Thyroid gland (tissue), 4 donors: ENCODE measurements around the gene ANKFY1. TPM values are rescaled to one million over a fixed set of nuclear protein-coding genes. Genes with fewer than 3 reads are reported as not detected.

ENCODE experiments used
- DNase-seq, 2 donors: peaks; one replicate each; pipeline ENCODE4 v3.0.0-alpha.2; 2019
- H3K27ac ChIP-seq, 3 donors: fragments of 200-600 bp; sonication (generic); 1 replicate in 2 of 3; 2 replicates in 1 of 3; pipeline ENCODE4 v1.5.1; 2016 to 2019; ENCODE audit warnings: mild to moderate bottlenecking in 1 of 3, moderate library complexity in 1 of 3
- H3K27me3 ChIP-seq: fragments of 200-600 bp; sonication (generic); one replicate; pipeline ENCODE4 v1.5.1; 2019
- H3K36me3 ChIP-seq, 2 donors: fragments of 200-600 bp; sonication (generic); one replicate each; pipeline ENCODE4 v1.5.1; 2016 to 2019
- H3K4me1 ChIP-seq, 2 donors: fragments of 200-600 bp; sonication (generic); one replicate each; pipeline ENCODE4 v1.5.1; 2017 to 2019
- H3K4me3 ChIP-seq, 3 donors: fragments of 200-600 bp; sonication (generic); replicated peaks in 1 of 3; 1 replicate in 2 of 3; 2 replicates in 1 of 3; pipeline ENCODE4 v1.5.1; 2016; ENCODE audit warnings: mild to moderate bottlenecking in 1 of 3
- H3K9me3 ChIP-seq: fragments of 200-600 bp; sonication (generic); one replicate; pipeline ENCODE4 v1.5.1; 2017
- CTCF ChIP-seq, 6 experiments: fragments of 200-600 bp in 3 of 6; fragments of 450-650 bp in 3 of 6; sonication (generic) in 3 of 6; IDR thresholded peaks; one replicate each; pipeline ENCODE4 v1.5.1; 2016 to 2019; ENCODE audit warnings: antibody characterized with exemption in 6 of 6, mild to moderate bottlenecking in 2 of 6, inconsistent platforms in 1 of 6, moderate library complexity in 1 of 6
- POLR2A ChIP-seq, 2 donors: fragments of 450-650 bp; IDR thresholded peaks; one replicate each; pipeline ENCODE4 v1.6.1; 2017; ENCODE audit warnings: antibody characterized with exemption in 2 of 2, mild to moderate bottlenecking in 2 of 2, moderate library complexity in 1 of 2
- WGBS, 2 donors: methylation state at CpG; one replicate each; pipeline ENCODE4 v1.1.5; 2017; 5-methylcytosine and 5-hydroxymethylcytosine counted together
- intact Hi-C: fragments of 100-400 bp; cut with DNase I; formaldehyde crosslinking; loops from one replicate; pipeline ENCODE4 v1.15.1; 2023
- total RNA-seq, 4 donors: library from RNA; depleted of rRNA; stranded (reverse); fragments of >200 nt; gene quantifications; one replicate each; pipeline ENCODE4 v1.2.3, GENCODE V29; 2016

Gene ANKFY1
- total RNA-seq, 4 donors from 2014 or later = 36.8 to 51.3 (median 46.3) TPM

GRCh38 chr17:4246674-4247073, 17.1 kb downstream of the ANKFY1 start:
- DNase-seq = no peak
- intact Hi-C loops = no loop called here
- peaks cover 3 to 4% of the 10 kb centered on the region in 2 donors for H3K36me3 ChIP-seq
- H3K4me1 ChIP-seq = peaks cover 18 to 27% of the 10 kb centered on the region in 2 donors
- no peaks in the 10 kb centered on the region for H3K27me3 ChIP-seq
- H3K4me3 ChIP-seq = no peak overlapping the region
- TF ChIP-seq POLR2A (IDR thresholded peaks at IDR 0.05) = no peak
- TF ChIP-seq CTCF (IDR thresholded peaks at IDR 0.05) = no peak
- H3K27ac ChIP-seq = no peak overlapping the region
- H3K9me3 ChIP-seq = no peaks in the 10 kb centered on the region
- WGBS, 2 donors = 95 to 96% methylated on average over 5 of the region's 5 CpGs

GRCh38 chr17:4241535-4241934, 22.2 kb downstream of the ANKFY1 start:
- no peak overlapping the region for H3K4me3 ChIP-seq
- H3K4me1 ChIP-seq = no peaks in the 10 kb centered on the region
- H3K27ac ChIP-seq = no peak overlapping the region
- DNase-seq = no peak
- WGBS, 2 donors = 94 to 97% methylated on average over 11 of the region's 11 CpGs
- TF ChIP-seq CTCF (IDR thresholded peaks at IDR 0.05) (no peak), POLR2A (IDR thresholded peaks at IDR 0.05) (no peak)
- intact Hi-C loops = no loop called here
- no peaks in the 10 kb centered on the region for H3K9me3 ChIP-seq
- peaks cover 9 to 28% of the 10 kb centered on the region in 2 donors for H3K36me3 ChIP-seq
- H3K27me3 ChIP-seq = no peaks in the 10 kb centered on the region

GRCh38 chr17:4236456-4236855, 27.3 kb downstream of the ANKFY1 start:
- peaks cover 3 to 30% of the 10 kb centered on the region in 2 donors for H3K36me3 ChIP-seq

GRCh38 chr17:4235372-4236279, 28.2 kb downstream of the ANKFY1 start:
- peaks cover 3 to 7% of the 10 kb centered on the region in 2 donors for H3K4me1 ChIP-seq
- TF ChIP-seq POLR2A (IDR thresholded peaks at IDR 0.05) = no peak
- intact Hi-C loops = no loop called here
- H3K27ac ChIP-seq = no peak overlapping the region
- H3K27me3 ChIP-seq = no peaks in the 10 kb centered on the region
- H3K36me3 ChIP-seq = peaks cover 0 to 25% of the 10 kb centered on the region in 2 donors
- no peaks in the 10 kb centered on the region for H3K9me3 ChIP-seq
- no peak for DNase-seq
- no peak overlapping the region for H3K4me3 ChIP-seq
- WGBS, 2 donors = 93 to 95% methylated on average over 8 of the region's 8 CpGs

More at GRCh38 chr17:4236456-4236855, 27.3 kb downstream of the ANKFY1 start:
- H3K9me3 ChIP-seq = no peaks in the 10 kb centered on the region
- no peaks in the 10 kb centered on the region for H3K4me1 ChIP-seq
- no peak for TF ChIP-seq CTCF (IDR thresholded peaks at IDR 0.05)
- TF ChIP-seq POLR2A (IDR thresholded peaks at IDR 0.05) = no peak
- H3K27me3 ChIP-seq = no peaks in the 10 kb centered on the region
- intact Hi-C loops = no loop called here
- H3K4me3 ChIP-seq = no peak overlapping the region
- no peak overlapping the region for H3K27ac ChIP-seq
- WGBS, 2 donors = 61 to 63% methylated on average over 3 of the region's 3 CpGs
- no peak for DNase-seq

- H3K4me3 ChIP-seq = no peak overlapping the region
- H3K4me1 ChIP-seq = peaks cover 13 to 18% of the 10 kb centered on the region in 2 donors
- no peak for DNase-seq
- no peaks in the 10 kb centered on the region for H3K9me3 ChIP-seq
- H3K27ac ChIP-seq = no peak overlapping the region
- TF ChIP-seq POLR2A (IDR thresholded peaks at IDR 0.05) (no peak), CTCF (IDR thresholded peaks at IDR 0.05) (no peak)
- intact Hi-C loops = no loop called here
- H3K36me3 ChIP-seq = peaks cover 0 to 16% of the 10 kb centered on the region in 2 donors
- H3K27me3 ChIP-seq = no peaks in the 10 kb centered on the region
Measured at GRCh38 chr17:4234401-4234800, 29.4 kb downstream of the ANKFY1 start.
